NCI-H748 (cell line): ENCODE data around the gene TCEA2.
"Not testable (repeated sequence)": the region's sequence is repeated elsewhere in the genome, so short reads cannot be mapped to it uniquely, and the experiment has no call there.

Experiments
- DNase-seq: peaks from one replicate; lab custom pipeline; 2025; ENCODE audit not compliant: unreplicated experiment; lab: John Stamatoyannopoulos, UW

TCEA2 gene

DNA sequence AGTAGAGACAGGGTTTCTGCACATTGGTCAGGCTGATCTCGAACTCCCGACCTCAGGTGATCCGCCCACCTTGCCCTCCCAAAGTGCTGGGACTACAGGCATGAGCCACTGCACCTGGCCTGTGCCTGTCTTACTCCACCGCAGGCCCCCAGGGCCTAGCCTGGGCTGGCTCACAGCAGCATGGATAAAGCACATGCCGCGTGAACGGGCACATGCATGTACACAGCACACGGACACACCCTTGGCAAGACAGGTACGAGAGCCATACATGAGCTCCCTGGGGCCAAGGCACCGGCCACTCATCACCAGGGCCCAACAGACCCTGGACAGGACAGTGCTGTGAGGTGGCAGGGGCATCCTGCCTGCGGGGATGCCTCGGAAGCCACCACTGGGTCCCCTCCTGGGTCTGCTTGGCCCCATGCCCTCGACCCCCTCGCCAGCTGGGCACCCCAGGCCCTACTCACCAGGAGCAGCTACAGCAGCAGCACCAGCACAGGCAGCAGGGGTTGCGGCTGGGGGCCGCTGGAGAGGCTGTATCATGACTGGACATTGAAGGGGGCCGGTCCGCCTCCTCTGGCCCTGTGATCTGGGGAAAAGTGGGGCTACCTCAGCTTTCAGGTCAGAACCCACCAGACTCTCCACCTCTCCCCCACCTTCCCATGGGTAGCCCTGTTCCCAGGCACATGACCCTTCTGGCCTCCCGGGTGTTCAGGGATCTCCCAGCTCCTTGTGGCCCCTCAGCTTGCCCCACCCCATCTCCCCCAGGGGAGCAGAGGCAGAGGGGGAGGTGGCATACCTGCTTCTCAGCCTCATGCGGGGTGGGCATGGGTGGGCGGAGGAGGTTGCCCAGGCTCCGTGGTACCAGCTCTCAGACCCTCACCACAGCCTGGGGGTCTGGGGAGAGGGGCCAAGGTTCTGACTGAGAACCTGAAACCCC is 13.3 kb downstream of the TCEA2 start:
- DNase-seq, result no peak

- no peak for DNase-seq
Observed at GRCh38 chr20:64077094-64077493, 14.1 kb downstream of the TCEA2 start.

GRCh38 chr20:64077541-64077875 is 14.5 kb downstream of the TCEA2 start:
- no peak for DNase-seq

DNA sequence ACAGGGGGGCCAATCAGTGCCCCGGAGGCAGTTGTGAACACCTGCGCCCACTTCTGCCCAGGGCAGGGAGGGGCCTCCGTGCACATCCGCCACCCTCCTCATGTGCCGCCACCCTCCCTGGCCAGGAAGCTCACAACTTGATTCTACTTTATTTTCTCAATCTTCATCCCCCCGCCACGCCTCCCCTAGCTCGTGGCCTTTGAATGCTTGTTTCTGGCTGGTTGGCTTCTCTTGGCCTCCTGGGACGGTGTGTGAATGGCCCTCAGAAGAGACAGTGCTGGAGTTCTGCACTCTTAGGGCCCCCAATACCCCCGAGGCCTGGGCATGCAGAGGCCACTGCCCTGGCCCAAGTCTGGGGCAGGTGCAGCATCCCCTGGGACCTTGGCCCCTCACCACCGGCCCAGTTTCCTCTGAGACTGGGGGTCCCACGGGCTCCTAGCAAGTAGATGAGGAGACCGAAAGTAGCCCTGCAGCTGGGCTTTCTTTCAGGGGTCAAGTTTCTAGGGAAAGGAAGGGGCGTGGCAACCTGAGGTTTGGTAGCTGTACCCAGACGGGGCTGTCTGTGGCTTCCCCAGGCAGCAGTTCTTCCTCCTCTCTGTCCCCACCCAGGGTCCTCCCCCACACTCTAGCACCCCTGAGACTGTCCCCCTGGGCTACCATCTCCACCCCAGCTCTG is 15.0 kb downstream of the TCEA2 start:
- no peak for DNase-seq

- DNase-seq, result no peak
Observed at GRCh38 chr20:64078934-64079272, 15.9 kb downstream of the TCEA2 start.

- peak; percentile 58 for DNase-seq
Observed at GRCh38 chr20:64079273-64080012, 16.4 kb downstream of the TCEA2 start, which contains the start of gene RGS19. Gene RGS19, minus strand, starts transcription at chr20:64079518. Its CDS starts 2,632 bp downstream, at chr20:64076886.

- DNase-seq, result no peak
Observed at GRCh38 chr20:64080013-64080812, 17.2 kb downstream of the TCEA2 start, which contains the start of gene OPRL1. Gene OPRL1, plus strand, starts transcription at chr20:64080082. Its CDS starts 12,639 bp downstream, at chr20:64092721.

- no peak for DNase-seq
Observed at GRCh38 chr20:64080813-64081623, 18.0 kb downstream of the TCEA2 start.

- DNase-seq, result no peak
Observed at GRCh38 chr20:64081624-64081964, 18.6 kb downstream of the TCEA2 start.

DNA sequence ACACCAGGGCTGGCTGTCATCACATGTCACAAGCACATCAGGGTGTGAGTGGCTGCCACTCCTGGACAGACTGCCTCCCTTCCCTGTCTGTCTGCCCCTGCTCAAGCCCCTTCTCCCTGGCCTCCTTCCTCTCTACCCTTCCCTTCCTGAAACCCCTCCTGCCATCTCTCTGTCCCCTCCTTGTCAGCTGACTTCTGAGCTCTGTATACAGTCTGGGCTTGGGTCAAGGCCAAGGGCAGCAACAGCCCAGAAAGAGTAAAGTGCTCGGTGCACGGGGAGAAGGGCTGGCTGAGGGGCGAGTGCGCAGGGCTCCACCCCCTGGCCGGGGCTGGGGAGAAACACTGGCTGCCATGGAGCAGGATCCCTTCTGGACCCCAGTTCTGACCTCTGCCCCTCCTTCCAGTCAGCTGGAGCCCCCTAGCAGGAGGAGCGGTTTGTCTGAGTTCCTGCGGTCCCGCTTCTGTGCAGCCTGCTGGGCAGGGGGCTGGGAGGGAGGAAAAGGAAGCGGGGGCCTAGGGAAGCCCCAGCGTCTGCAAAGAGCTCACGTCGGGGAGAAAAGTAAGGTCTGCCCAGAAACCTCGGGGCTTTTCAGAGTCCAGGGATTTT is 19.2 kb downstream of the TCEA2 start:
- DNase-seq, result no peak

GRCh38 chr20:64082820-64083377 is 19.9 kb downstream of the TCEA2 start:
- DNase-seq, result no peak

DNA sequence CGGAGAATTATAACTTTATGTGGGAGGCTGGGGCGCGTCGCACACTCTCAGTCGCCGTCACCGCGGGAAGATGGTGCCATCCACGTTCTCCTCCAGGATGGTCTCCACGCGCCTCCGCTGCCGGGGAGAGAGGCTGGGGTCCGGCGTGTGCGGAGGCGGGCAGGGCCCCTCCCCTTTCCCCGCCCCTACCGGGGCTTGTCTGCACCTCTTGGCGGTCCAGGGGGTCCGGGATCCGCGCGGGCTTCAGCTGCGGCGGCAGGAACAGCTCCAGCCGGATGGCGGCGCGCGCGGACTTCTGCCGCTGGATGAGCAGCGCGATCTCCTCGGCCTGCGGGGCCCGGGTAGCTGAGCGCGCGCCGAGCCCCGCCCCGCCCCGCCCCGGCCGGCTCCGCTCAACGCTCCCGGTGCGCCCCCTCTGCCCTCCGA is 20.4 kb downstream of the TCEA2 start:
- DNase-seq, result peak; percentile 82

- DNase-seq, result peak; percentile 38
Observed at GRCh38 chr20:64083804-64084684, 21.0 kb downstream of the TCEA2 start, which contains the start of gene LKAAEAR1. Gene LKAAEAR1, minus strand, starts transcription at chr20:64084398. Its CDS starts 179 bp downstream, at chr20:64084219.

DNA sequence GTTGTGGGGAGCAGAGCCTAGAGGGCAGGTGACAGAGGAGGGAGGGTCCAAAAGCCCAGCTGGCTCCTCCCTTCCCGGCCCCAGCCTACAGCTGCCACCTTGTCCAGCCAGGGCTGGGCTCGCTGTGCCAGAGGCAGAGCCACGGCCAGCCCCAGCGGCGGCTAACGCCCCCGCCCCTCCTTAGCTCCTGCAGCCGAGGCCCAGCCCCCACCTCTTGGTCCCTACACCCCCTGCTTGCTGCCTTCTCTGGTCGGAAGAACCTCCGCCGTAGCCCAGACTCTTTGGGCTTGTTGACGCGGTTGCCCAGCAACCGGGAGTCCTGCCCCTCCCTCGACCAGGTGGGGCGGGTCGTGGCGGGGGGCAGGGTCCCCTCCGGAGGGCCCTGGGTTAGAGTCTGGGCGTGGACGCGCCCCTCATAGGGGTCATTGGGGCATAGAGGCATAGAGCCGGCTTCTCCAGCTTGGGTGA is 21.7 kb downstream of the TCEA2 start:
- DNase-seq, result peak; percentile 59

DNA sequence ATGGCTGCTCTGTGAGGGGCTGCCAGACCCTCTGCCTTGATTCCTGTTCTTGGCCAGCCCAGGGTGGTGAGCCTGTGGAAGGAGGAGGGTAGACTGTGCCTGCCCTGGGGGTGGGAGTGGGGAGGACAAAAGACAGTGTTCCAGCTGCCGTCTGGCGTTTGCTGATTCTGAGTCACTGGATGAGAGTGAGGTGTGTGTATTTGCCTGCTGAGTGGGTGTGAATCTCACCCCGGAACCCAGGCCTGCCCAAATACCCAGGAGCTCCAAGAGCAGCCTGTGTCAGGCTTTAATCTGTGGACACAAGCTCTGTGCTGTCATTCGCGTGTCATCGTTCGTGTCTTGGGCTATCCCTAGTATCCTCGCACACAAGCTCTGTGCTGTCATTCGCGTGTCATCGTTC is 23.8 kb downstream of the TCEA2 start:
- DNase-seq, result no peak

- not testable (repeated sequence) for DNase-seq
Observed at GRCh38 chr20:64087226-64087825, 24.3 kb downstream of the TCEA2 start.

GRCh38 chr20:64088586-64088985 is 25.6 kb downstream of the TCEA2 start:
- not testable (repeated sequence) for DNase-seq

GRCh38 chr20:64090165-64090564 is 27.2 kb downstream of the TCEA2 start:
- DNase-seq, result peak; percentile 71
